CD4-positive, alpha-beta T cell treated with Interleukin-17A for 4 hours (primary cell): Measurements from ENCODE around the gene SLC4A5.
"Not testable (repeated sequence)": the region's sequence is repeated elsewhere in the genome, so short reads cannot be mapped to it uniquely, and the experiment has no call there.

Source experiments
- DNase-seq: peaks from one replicate; pipeline ENCODE4 v3.0.0-alpha.2; 2020; ENCODE audit warnings: mixed read lengths

SLC4A5 gene

DNA sequence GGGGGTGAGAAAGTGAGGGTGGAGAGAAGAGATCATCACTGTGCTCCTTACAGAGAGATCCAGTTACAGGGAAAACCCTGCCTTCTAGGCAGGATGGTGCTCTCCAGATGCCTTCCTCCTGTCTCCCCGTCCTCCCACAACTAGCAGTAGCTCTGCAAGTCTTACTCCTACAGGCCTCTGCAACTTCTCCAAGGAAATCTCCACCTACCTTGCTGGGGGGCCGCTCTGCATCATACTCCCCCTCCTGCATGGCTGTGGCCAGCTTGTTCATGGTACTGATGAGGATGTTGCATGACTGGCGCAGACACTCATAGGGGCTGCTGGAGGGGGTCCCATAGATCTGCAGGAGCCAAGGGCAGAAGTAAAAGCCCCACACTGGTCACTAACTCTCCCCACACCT lies 22.8 kb upstream of the SLC4A5 start:
- no peak for DNase-seq

- no peak for DNase-seq
These were observed 21.6 kb upstream of the SLC4A5 start for GRCh38 chr2:74364533-74365505.

GRCh38 chr2:74361327-74361726 lies 18.1 kb upstream of the SLC4A5 start:
- no peak for DNase-seq

DNA sequence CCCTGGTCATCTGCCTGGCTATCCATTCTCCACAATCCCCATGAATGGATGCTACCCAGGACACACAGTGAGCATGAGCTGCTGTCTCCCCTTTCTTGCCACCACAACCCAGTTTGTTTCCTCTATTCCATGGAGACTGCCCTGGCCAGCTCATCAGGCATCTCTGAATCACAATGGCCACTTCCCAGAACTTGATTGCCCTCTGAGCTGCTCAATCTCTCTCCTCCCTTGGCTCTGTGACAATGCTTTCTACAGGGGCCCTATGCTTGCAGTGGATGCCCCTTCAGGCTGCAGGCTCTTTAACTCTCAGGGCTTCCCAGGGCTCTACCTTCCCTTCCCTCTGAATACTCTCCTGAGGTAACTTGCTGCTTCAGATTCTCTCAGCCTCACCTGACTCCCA lies 14.4 kb upstream of the SLC4A5 start:
- DNase-seq: no peak

GRCh38 chr2:74349889-74350288 lies 6.7 kb upstream of the SLC4A5 start:
- no peak for DNase-seq

GRCh38 chr2:74347742-74348141 lies 4.5 kb upstream of the SLC4A5 start:
- DNase-seq: no peak

DNA sequence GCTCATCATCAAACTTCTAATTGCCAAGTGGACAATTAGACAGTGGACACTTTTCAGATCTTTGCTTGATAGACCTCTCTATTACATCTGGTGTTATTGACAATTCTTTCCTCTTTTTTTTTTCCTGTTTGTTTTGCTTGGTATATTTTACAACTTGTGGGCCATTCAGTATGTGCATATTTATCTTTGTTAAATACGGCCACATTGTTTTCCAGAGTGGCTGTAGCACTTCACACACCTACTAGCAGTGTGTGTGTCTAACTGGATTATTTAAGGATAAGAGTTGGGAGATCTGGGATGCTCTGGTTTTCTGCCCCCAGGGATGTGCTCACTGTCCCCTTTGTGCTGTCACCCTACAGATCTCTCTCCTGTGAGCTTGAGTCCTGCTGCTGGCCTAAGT lies 4.1 kb upstream of the SLC4A5 start:
- no peak for DNase-seq

GRCh38 chr2:74345272-74345943 lies 2.2 kb upstream of the SLC4A5 start:
- no peak for DNase-seq

GRCh38 chr2:74336227-74336626 lies 7.0 kb downstream of the SLC4A5 start:
- not testable (repeated sequence) for DNase-seq

- DNase-seq: peak; percentile 85
These were observed 8.3 kb downstream of the SLC4A5 start for GRCh38 chr2:74334931-74335333.

DNA sequence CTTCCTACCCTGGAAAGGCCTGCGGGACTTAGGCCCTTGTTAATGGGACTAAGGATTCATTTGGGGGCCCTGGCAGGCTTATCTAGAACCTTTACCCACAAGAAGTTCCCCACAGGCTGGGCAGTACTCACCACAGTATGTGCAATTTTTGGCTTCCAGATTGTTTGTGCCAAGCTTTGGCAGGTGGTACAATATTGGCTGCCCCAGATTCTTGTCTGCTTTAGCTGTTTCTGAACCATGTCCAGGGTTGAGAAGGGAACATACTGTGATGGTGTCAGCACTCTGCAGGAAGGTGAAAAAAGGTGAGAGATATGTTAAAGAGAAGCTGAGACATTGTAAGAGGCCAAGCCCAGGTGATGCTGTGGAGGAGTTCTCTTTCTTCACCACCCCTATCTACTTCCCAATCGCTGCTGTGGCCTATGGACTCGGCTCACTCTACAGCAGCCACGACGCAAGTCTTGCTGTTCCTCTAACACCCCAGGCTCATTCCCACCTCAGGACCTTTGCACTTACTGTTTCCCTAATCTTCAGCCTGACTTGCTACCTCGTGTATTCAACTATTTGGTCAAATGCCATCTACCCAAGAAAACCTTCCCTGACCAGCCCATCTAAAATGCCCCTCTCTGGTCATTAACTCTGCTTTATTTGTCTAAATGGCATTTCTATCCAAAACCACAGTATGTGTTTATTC lies 9.2 kb downstream of the SLC4A5 start:
- no peak for DNase-seq

- peak; percentile 6 for DNase-seq
These were observed 10.0 kb downstream of the SLC4A5 start for GRCh38 chr2:74333175-74333574.

DNA sequence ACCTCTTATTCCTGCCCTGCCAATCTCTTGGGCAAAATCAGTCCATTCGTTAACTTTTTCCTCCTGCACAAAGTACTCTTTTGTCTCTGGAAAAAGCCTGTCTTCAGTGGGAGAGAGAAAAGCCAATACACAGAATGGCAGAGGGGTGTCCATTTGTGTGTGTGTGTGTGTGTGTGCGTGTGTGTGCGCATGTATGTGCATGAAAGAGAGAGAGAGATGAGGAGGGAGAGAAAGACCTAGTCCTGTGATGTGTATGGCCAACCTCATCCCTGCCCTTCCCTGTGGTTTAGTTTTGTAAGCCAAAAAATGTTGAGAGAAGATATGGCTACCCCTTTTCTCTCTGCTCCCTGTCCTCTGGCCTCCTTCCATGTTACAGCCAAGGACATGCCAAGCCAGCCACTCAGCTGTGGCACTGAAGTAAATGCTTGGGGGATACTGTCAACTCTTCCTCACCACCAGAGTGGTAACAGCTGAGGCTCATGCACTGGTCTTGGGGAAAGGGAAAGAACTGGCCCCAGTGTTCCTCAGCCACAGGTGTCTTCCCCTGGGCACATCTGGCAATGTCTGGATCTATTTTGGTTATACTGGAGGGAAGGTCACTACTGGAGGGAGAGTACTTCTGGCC lies 10.6 kb downstream of the SLC4A5 start:
- no peak for DNase-seq

GRCh38 chr2:74328573-74328972 lies 14.6 kb downstream of the SLC4A5 start:
- no peak for DNase-seq

DNA sequence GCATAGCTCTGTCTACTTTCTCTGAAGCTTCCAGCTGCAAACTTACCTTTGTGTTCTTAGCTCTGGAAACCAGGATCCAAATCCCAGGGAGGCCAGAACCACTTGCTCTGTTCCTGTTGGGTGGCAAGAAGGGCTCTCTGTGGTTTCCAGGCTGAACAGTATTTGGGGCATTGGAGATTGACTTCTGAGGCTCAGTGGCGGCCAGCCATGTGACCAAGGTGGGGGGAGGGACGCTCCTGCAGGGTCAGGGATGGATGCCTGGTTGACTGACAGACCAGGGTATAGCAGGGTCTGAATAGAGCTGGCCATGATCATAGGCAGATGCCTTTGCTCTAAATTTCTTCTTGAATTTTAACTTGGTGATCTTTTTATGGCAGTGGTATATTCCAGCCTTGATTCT lies 15.1 kb downstream of the SLC4A5 start:
- DNase-seq: no peak

- DNase-seq: no peak
These were observed 15.6 kb downstream of the SLC4A5 start for GRCh38 chr2:74327627-74328026.

- DNase-seq: no peak
These were observed 16.0 kb downstream of the SLC4A5 start for GRCh38 chr2:74327199-74327598.

GRCh38 chr2:74325815-74326214 lies 17.4 kb downstream of the SLC4A5 start:
- DNase-seq: no peak

DNA sequence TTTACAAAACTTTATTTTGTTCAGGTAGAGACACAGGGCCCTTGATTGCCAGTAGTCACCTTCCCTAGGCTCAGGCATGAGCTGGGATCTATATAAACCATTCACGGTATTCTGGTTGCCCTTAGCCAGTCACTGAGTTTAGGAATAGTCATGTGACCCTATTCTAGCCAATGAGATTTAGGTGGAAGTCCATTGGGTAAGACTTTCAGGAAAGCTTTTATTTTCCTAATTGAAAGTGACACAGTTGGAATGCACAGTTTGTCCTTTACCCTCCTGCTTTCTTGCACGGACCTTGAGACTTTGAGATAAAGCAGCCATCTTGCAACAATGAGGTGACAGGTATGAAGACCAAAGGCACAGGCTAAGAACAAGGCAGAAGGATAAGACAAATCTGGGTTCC lies 21.5 kb downstream of the SLC4A5 start:
- DNase-seq: no peak

- DNase-seq: no peak
These were observed 25.5 kb downstream of the SLC4A5 start for GRCh38 chr2:74317701-74318100.

DNA sequence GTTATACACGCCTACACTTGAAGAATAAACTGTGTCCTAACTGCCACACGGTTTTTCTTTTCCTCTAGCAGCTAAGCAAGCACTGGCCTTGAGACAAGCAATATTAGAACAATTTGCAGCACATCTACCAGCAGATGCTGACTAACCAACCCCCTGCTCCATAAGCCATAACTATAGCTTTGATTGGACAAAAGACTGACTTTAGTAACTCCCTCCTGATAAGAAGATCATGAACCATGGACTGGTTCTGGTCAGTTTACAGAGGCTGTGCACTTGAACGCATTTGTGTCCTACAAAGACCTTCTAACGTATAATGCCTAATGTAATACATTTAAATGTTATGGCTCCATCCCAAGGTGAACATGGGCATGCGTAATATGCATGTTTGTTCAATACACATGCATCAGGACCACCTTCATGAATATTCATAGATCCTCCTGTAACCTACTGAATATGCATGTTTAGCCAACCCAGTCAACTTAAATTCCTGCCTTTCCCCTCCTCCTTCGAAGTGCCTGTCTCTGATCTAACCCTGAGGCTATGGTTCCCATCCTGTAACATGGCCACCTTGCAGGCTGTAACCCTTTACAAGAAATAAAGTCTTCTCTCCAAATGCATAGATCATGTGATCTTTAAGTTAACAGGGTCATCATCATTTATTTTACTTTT lies 26.5 kb downstream of the SLC4A5 start:
- DNase-seq: no peak

GRCh38 chr2:74314107-74314506 lies 29.1 kb downstream of the SLC4A5 start:
- no peak for DNase-seq

GRCh38 chr2:74313497-74313896 lies 29.7 kb downstream of the SLC4A5 start:
- DNase-seq: no peak
